ENCODE results near the gene ELMOD3.
"Not testable (repeated sequence)": the region's sequence is repeated elsewhere in the genome, so short reads cannot be mapped to it uniquely, and the experiment has no call there.

ELMOD3 gene

GRCh38 chr2:85400541-85401463, 46.2 kb downstream of the ELMOD3 start:
- DNase-seq (ENCODE audit: low read depth, low spot score): no peak

DNA sequence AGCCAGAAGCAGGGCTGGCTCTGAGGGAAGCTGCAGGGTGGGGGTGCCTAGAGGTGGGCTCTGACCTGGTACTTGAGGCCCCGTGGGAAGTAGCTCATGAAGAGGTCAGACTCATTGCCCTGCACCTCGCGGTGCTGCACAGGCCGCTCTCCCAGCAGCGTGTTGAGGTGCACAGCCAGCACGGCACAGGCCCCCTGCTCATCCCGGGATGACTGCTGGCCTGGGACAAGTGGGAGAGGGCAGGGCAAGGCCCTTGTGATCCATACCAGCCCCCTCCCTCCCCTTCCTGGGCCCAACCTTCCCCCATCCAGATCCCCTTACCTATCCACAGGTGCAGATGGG, 46.9 kb downstream of the ELMOD3 start:
- no peak for DNase-seq (ENCODE audit: low read depth, low spot score)

DNA sequence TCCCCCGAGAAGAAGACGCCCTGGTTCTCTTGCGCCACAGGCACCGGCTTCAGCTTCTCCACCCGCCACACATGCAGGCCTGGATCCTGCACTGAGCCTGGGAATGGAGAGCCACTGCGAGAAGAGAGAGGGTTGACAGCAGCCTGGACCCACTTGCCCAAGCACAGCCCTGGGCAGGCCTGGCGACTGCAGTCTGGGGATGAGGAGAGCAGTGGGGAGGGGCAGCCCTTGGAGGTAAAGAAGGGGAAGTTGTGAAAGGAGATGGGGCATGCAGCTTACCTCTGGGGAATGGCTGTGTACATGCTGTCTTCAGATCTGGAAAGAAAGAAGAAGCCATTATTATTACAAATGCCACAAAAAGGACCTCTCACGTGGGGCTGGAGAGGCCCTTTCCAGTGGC, 47.3 kb downstream of the ELMOD3 start:
- DNase-seq (ENCODE audit: low read depth, low spot score): no peak

DNA sequence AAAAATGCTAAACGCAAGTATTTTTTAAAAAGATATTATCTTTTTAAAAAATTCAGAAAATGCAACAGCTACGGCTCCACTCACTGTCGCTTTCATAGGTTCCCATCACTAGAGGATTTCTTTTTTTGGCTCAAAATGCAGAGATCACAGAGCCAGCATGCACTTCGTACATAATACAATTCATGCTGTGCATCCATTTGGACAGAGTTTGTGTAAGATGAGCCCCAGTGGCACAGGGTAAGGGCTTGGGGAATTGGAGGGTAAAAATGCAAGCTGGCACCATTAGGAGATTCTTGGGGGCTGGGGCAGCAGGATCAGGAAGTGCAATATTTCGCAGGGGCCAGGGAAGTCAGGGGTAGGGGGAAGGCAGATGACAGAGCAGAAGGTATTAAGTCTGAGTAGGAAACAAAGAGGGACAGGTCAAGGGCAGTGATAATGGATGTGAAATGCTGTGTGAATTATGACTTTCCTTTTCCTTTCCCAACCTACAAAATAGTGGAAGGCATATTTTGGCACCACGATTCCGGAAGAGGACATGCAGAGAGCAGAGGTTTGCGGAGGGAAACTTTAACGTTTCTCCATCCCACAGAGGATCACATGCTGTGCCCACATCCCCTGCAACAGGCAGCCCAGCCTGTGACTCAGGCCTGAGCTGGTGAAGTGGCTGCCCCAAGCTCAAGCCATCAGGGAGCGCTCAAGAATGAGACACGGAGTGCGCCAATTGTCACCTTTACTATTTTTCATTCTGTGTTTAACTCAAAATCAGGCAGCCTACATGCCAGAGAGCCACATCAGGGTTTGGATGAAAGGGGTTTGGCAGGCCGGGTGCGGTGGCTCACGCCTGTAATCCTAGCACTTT, 50.9 kb downstream of the ELMOD3 start:
- DNase-seq (ENCODE audit: low read depth, low spot score): no peak

- DNase-seq (ENCODE audit: low read depth, low spot score): no peak
Observed at GRCh38 chr2:85409845-85410583, 55.4 kb downstream of the ELMOD3 start, which contains the start of gene CAPG. CAPG (minus strand) TSS chr2:85410366; CDS start chr2:85402145, 8,221 bp downstream.

- no peak for DNase-seq (ENCODE audit: low read depth, low spot score)
Observed at GRCh38 chr2:85410584-85411404, 56.2 kb downstream of the ELMOD3 start.

GRCh38 chr2:85411405-85411748, 56.8 kb downstream of the ELMOD3 start:
- no peak for DNase-seq (ENCODE audit: low read depth, low spot score)

DNA sequence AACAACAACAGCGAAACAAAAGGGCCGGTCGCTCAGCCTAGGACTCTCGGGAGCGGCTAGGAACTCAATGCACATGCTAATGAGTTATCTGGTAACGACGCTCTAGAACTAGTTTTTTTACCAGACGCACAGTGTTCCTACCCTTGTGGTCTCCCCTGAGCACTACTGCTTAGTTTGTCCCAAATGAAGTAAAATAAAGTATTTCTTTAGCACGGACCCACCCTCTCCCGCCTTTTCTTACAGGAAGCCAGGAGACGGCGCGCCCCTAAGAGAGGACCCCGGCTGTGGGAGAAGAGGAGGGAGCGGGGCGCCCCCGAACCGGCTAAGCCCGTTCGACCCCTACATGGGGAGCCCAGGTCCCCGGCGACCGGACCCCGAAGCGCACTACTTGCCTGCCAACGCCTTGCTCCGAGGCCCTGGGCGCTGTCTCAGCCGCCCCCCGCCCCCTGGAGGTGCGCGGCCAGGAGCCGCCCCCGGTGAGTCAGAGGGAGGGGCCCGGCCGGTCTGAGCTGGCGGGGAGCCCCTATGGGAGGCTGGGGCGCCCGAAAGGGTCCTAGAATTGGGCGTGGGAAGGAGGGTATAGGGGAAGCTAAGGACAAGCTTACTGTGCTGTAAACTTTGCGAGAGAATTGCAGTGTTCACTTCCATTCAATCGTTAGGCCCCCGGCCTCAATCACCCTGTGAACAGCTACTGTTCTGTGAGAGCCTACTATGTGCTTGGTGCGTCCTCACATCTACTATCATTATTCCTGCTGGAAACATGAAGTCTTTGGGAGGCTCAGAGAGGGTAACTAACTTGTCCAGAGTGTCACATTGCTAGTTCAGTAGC, 59.2 kb downstream of the ELMOD3 start:
- no peak for DNase-seq (ENCODE audit: low read depth, low spot score)

DNA sequence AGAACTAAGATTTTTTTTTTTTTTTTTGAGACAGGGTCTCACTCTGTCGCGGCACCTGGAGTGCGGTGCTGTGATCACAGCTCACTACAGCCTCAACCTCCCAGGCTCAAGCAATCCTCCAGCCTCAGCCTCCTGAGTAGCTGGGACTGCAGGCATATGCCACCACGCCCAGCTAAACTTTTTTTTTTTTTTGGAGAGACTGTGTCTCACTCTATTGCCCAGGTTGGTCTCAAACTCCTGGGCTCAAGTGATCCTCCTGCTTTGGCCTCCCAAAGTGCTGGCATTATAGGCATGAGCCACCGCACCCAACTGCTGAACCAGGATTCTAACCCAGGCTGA, 59.8 kb downstream of the ELMOD3 start:
- not testable (repeated sequence) for DNase-seq (ENCODE audit: low read depth, low spot score)

GRCh38 chr2:85414761-85415553, 60.4 kb downstream of the ELMOD3 start:
- no peak for DNase-seq (ENCODE audit: low read depth, low spot score)

- DNase-seq (ENCODE audit: low read depth, low spot score): no peak
Observed at GRCh38 chr2:85415980-85416650, 61.5 kb downstream of the ELMOD3 start.

GRCh38 chr2:85418132-85419008, 63.8 kb downstream of the ELMOD3 start, which contains the start of gene SH2D6:
SH2D6 (plus strand) TSS chr2:85418714; CDS start chr2:85429466, 10,752 bp downstream.
- no peak for DNase-seq (ENCODE audit: low read depth, low spot score)

DNA sequence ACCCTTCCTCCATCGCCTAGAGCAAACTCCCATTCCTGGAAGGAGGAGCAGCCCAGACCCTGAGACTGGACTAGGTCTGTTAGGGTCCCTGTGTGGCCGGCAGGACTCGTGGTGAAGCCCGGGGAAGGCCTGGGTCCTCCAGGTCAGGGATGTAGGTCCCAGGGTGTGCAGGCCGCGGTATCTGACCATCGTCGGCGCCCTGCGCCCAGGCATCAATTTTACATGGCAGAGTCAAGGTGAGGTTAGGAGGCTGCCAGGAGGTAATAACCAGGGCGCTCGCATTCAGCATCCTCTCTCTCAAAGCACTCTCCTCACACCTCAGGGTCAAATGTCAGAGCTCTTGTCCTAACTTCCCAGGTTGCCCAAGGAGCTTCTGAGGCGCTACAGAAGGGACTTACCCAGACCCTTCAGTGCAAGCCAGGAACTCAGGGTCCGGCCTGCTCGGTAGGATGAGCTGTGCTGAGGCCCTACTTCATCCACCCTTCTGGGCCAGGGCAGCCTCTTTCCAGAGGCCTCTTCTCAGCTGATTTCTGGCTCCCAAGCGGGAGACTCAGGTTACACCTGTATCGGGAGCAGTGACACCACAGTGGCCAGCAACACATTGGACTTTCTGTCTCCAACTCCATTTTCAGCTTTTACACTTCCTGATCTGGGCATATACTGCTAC, 64.6 kb downstream of the ELMOD3 start:
- DNase-seq (ENCODE audit: low read depth, low spot score): no peak

DNA sequence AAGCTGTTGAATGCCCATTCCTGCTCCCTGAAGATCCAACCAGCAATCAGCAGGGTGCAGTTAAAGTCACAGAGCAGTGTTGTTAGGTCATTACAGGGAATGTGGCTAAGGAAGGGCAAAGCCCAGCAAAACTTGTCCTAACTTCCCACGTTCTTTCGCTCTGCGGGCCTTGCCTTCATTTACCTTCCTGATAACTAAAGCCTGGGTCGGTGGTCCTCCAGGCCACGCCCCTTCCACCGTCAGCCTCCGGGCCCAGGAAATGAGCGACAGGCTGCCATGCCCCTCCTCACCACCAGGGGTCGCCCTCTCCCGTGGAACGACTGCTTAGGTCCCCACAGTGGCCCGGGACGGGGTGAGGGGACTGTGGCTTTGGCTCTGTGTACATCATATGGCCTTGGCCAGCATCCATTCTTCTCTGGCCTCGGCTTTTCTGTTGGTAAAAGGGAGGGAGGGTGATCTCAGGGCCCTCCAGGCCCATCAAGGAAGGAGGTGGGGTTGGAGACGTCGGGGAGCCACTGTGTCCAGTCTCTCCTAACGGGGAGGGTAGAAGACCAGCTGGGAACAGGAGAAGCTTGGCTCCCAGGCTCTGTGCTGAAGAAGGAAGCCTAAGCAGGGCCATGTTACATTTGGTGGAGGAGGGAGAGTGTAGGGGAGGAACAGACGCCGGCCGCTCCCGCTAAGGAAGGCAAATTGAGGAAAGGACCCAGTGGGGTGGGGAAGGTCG, 66.1 kb downstream of the ELMOD3 start:
- DNase-seq (ENCODE audit: low read depth, low spot score): no peak

DNA sequence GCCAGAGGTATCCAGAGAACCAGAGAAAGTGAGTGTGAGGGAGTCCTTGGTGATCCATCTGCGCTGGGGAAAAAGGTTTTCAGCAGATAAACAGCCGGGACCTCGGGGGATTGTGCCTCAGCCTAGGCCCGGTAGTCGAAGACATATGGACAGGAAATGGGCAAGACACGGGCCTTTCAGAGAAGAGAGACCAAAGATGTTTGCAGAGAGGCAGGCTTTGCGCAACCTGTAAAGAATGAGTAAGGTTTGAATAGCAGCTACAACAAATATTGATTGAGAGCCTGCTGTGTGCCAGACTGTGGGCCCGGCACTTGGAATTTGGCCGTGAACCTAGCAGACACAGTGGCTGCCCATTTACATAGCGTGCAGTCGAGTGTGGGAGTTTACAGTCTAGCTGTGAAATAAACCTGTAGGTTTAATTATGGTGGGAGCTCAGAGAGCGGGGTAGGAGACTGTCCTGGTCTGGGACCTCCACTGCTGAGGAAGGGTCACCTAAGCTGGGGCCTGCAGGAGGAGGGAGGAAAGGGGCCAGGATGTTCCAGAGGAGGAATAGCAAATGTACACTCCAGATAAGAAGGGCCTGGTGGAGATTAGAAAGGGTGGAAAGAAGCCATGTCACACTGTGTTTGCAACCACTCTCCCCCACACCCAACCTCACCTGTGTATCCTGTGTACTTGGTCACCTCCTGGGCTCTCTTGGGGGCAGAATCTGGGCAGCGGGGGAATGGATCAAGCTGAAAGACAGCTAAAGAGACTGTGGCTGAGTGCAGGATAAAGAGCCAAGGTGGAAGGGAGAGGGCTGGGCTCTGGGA, 66.9 kb downstream of the ELMOD3 start:
- no peak for DNase-seq (ENCODE audit: low read depth, low spot score)

DNA sequence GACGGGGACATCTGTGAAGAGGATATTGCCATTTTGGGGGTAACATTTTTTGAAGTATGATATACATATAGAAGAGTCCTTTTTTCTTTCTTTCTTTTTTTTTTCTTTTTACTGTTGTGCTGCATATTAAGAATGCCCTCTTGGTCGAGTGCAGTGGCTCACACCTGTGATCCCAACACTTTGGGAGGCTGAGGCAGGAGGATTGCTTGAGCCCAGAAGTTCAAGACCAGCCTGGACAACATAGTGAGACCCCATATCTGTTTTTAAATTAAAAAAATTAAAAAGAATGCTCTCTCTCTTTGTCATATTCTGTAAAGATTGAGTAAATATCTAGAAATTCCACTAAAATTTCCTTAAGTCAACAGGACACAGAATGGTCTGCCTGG, 67.5 kb downstream of the ELMOD3 start:
- no peak for DNase-seq (ENCODE audit: low read depth, low spot score)
